HepG2 (cell line): ENCODE measurements around the gene AGRN. TPM values are rescaled to one million over a fixed set of nuclear protein-coding genes. Genes with fewer than 3 reads are reported as not detected.

Experiments
- ATAC-seq: fragments of 200-7000 bp; cut with Tn5 transposase; 3 replicates; pipeline ENCODE4 v1.9.1; 2020; ENCODE audit warnings: mild to moderate bottlenecking, moderate library complexity
- BruUV-seq: library from RNA; stranded (reverse); fragments of 400-500 nt; replicated peaks from 2 replicates; lab custom pipeline; 2021; lab: Mats Ljungman, UMichigan
- CTCF ChIA-PET: fragments of 300-600 bp; formaldehyde crosslinking; extraction: SDS; loops from one replicate; lab custom pipeline; 2021; ENCODE audit warnings: low total read pairs, inconsistent platforms, low intra/inter-chr PET ratio; lab: Yijun Ruan, JAX
- POLR2A ChIA-PET: fragments of 350-600 bp; sonication (Branson Sonifier 250); formaldehyde crosslinking; loops from one replicate; lab custom pipeline; 2020; ENCODE audit warnings: antibody characterized with exemption, inconsistent platforms; lab: Yijun Ruan, JAX
- DNase-seq: peaks from one replicate; pipeline ENCODE4 v3.0.0-alpha.2; 2015; ENCODE audit warnings: low spot score
- FAIRE-seq: peaks from 3 replicates; lab custom pipeline; 2011; peaks lifted over from hg19 to GRCh38; lab: Jason Lieb, UNC
- H2AFZ ChIP-seq: one replicate; pipeline ENCODE4 v1.6.1; 2011; ENCODE audit warnings: low read length, inconsistent platforms
- H3K27ac ChIP-seq: fragments of 300-600 bp; 3 replicates; pipeline ENCODE4 v1.8.0; 2011; ENCODE audit warnings: mixed run types, mild to moderate bottlenecking, mixed read lengths, low read length, inconsistent platforms; ENCODE audit not compliant: insufficient read depth; ENCODE audit errors: extremely low read length
- H3K27me3 ChIP-seq, 2 experiments: fragments of 200-600 bp in 1 of 2; 2 replicates in 1 of 2; 3 replicates in 1 of 2; pipeline versions ENCODE4 v1.6.0 to v1.8.0; 2011; ENCODE audit warnings: low read length in 2 of 2, mild to moderate bottlenecking in 2 of 2, moderate library complexity in 2 of 2, inconsistent platforms in 1 of 2; ENCODE audit not compliant: insufficient read depth in 2 of 2, control insufficient read depth in 1 of 2
- H3K36me3 ChIP-seq, 2 experiments: fragments of 200-600 bp in 1 of 2; replicated peaks in 1 of 2; 2 replicates in 1 of 2; 3 replicates in 1 of 2; pipeline versions ENCODE4 v1.5.1 to v1.8.0; 2011; ENCODE audit warnings: low read length in 2 of 2, inconsistent platforms in 1 of 2; ENCODE audit not compliant: insufficient read depth in 2 of 2, control insufficient read depth in 1 of 2
- H3K4me1 ChIP-seq: 2 replicates; pipeline ENCODE4 v1.5.1; 2012; ENCODE audit warnings: low read length, inconsistent platforms; ENCODE audit not compliant: insufficient read depth
- H3K4me2 ChIP-seq: 2 replicates; pipeline ENCODE4 v1.6.0; 2011; ENCODE audit warnings: low read depth, low read length, inconsistent platforms
- H3K4me3 ChIP-seq, 3 experiments: fragments of 200-600 bp in 1 of 3; sonication (generic), shearing (Covaris generic) in 1 of 3; replicated peaks in 1 of 3; 2 replicates each; pipeline ENCODE4 v1.5.1; 2011 to 2016; ENCODE audit warnings: low read length in 3 of 3, inconsistent platforms in 2 of 3, low read depth in 2 of 3, mild to moderate bottlenecking in 2 of 3, control low read depth in 1 of 3, mixed read lengths in 1 of 3; ENCODE audit not compliant: insufficient read depth in 1 of 3
- H3K79me2 ChIP-seq: one replicate; pipeline ENCODE4 v1.6.1; 2011; ENCODE audit warnings: low read length, inconsistent platforms; ENCODE audit not compliant: insufficient read depth
- H3K9ac ChIP-seq: 2 replicates; pipeline ENCODE4 v1.6.0; 2011; ENCODE audit warnings: mild to moderate bottlenecking, low read depth, low read length, inconsistent platforms; ENCODE audit not compliant: insufficient read depth
- H3K9me3 ChIP-seq: 2 replicates; pipeline ENCODE4 v1.5.1; 2012; ENCODE audit warnings: mild to moderate bottlenecking, low read length
- H4K20me1 ChIP-seq: 2 replicates; pipeline ENCODE4 v1.6.0; 2011; ENCODE audit warnings: inconsistent platforms, mild to moderate bottlenecking, low read length, moderate library complexity; ENCODE audit not compliant: insufficient read depth
- FOXA3 ChIP-seq: IDR thresholded peaks from 2 replicates; pipeline ENCODE4 v1.6.1; 2016; ENCODE audit warnings: missing genetic modification reagents, missing compliant biosample characterization
- ZNF17 ChIP-seq: sonication (generic); formaldehyde crosslinking; IDR thresholded peaks from 2 replicates; pipeline ENCODE4 v1.5.0; 2020; ENCODE audit warnings: mild to moderate bottlenecking, missing genetic modification reagents
- WGBS: methylation state at CpG from one replicate; pipeline ENCODE4 v1.1.6; 2017; ENCODE audit warnings: low lambda C conversion rate; 5-methylcytosine and 5-hydroxymethylcytosine counted together
- in situ Hi-C: cut with HindIII; loops from 2 replicates; pipeline ENCODE4 v1.10.0; 2017; ENCODE audit warnings: low pct_unique_long_range_greater_than_20kb; ENCODE audit not compliant: extremely low pct_ligation_motif_present
- intact Hi-C: fragments of 100-400 bp; cut with micrococcal nuclease; formaldehyde crosslinking; loops from one replicate; pipeline ENCODE4 v1.10.0; 2022; ENCODE audit not compliant: unreplicated experiment
- polyA plus RNA-seq, 8 experiments: library from polyadenylated mRNA; depleted of rRNA in 3 of 8; stranded (reverse) in 7 of 8; unstranded in 1 of 8; fragments of >200 nt; fragmentation: Illumina TruSeq in 4 of 8; extraction: Trizol in 4 of 8; gene quantifications; 2 replicates each; pipeline versions ENCODE4 v1.2.1 to v1.2.3, GENCODE V29; 2011 to 2016; ENCODE audit warnings: low read depth in 4 of 8, missing spikeins in 1 of 8, mixed read lengths in 1 of 8; ENCODE audit not compliant: insufficient read depth in 1 of 8
- total RNA-seq, 5 experiments: library from RNA; depleted of rRNA; stranded (reverse); fragments of >200 nt; fragmentation: Illumina TruSeq; extraction: Trizol; gene quantifications; 2 replicates each; pipeline ENCODE4 v1.2.3, GENCODE V29; 2016; ENCODE audit warnings: low read depth in 1 of 5
- TF ChIP-seq, protein P1 (sequence below): sonication (generic); formaldehyde crosslinking; conservative IDR thresholded peaks from 2 replicates; pipeline ENCODE4 v1.4.0; 2020; ENCODE audit warnings: missing genetic modification reagents

The AGRN gene
- total and polyA plus RNA-seq, 2 of the 13 experiments (the other 11 are each of a cell fraction or from before 2014, with no cell fraction given): 29.8 to 65.2 TPM

DNA sequence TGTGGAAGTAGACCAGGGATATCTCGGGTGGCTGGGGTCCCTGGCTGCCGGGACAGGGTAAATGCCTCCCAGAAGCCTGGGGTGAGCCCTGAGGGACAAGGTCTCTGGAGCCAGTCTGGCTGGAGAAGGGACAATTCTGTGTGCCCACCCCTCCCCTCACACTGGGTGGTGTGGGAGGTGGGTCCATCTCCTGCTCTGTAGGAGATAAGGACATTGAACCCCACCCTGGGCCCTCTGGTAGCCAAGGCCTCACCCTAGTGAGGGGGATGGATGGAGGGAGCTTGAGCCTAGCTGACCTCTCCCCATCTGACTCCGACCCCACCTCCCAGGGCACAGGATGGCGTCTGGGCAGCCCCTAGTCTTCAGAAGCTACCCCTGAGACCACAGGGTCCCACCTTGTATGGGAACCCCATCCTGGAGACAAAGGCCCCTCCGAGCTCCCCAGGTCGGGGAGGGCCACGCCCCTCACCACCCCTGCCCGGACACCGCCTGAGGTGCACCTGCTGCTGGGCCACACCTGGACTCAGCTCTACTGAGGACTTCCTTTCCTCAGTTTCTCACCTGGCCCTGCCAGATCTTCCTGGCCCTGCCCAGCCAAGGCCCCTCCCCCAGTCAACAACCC lies 4.3 kb downstream of the AGRN start:
- DNase-seq (no peak), ATAC-seq (no peak), FAIRE-seq (no peak)
- Histone ChIP-seq H3K9ac (0 out of 2 replicates have a peak overlapping the region, but pooled peaks have one; percentile 2), H3K27ac (no peak overlapping the region), H3K79me2 (peaks cover 23% of the 10 kb centered on the region), H3K36me3 (peaks cover 4 to 20% of the 10 kb centered on the region in 2 experiments; a peak in 4 of 5 replicates), H3K4me2 (peak overlapping the region; percentile 27; the same call in 1 of the 2 replicates), H3K9me3 (no peaks in the 10 kb centered on the region), H2AFZ (no peak overlapping the region), H4K20me1 (peaks cover 31% of the 10 kb centered on the region; the same call in 1 of the 2 replicates), H3K4me3 (no peak overlapping the region), H3K27me3 (no peaks in the 10 kb centered on the region), H3K4me1 (peaks cover 45% of the 10 kb centered on the region)
- intact Hi-C loops: no loop called here
- in situ Hi-C loops: loop anchor here (5.0 kb wide), 1 partner anchor 33 kb away; no protein-coding TSS in a partner anchor
- TF ChIP-seq, protein P1, sequence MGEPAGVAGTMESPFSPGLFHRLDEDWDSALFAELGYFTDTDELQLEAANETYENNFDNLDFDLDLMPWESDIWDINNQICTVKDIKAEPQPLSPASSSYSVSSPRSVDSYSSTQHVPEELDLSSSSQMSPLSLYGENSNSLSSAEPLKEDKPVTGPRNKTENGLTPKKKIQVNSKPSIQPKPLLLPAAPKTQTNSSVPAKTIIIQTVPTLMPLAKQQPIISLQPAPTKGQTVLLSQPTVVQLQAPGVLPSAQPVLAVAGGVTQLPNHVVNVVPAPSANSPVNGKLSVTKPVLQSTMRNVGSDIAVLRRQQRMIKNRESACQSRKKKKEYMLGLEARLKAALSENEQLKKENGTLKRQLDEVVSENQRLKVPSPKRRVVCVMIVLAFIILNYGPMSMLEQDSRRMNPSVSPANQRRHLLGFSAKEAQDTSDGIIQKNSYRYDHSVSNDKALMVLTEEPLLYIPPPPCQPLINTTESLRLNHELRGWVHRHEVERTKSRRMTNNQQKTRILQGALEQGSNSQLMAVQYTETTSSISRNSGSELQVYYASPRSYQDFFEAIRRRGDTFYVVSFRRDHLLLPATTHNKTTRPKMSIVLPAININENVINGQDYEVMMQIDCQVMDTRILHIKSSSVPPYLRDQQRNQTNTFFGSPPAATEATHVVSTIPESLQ (CRISPR knock-in tag): no peak
- TF ChIP-seq ZNF17 (CRISPR knock-in tag) (0 out of 2 replicates have a peak, but pooled peaks have one; percentile 36), FOXA3 (CRISPR knock-in tag) (0 out of 2 replicates have a peak, but pooled peaks have one; percentile 11)
- ChIA-PET CTCF (no interaction called here), POLR2A (interaction anchor here (0.8 to 1.6 kb wide), 4 partner anchors 14 to 40 kb away, joined by 3 to 5 read pairs (median 3); no protein-coding TSS in a partner anchor)
- no TSS peak for BruUV-seq
- WGBS: 90% methylated on average over 2 of the region's 9 CpGs
